A673 (cell line): ENCODE measurements around the gene ZNF213.

Experiments used
- CTCF ChIP-seq: fragments of 300-800, 200-600 bp; sonication (generic); conservative IDR thresholded peaks from 2 replicates; pipeline ENCODE4 v1.5.1; 2017; ENCODE audit warnings: low read depth, mild to moderate bottlenecking, antibody characterized with exemption, low read length, moderate library complexity, mixed read lengths
- EZH2 ChIP-seq: fragments of 200-600 bp; sonication (generic); IDR thresholded peaks from 2 replicates; pipeline ENCODE4 v1.6.1; 2017; ENCODE audit warnings: borderline replicate concordance, low read depth, mild to moderate bottlenecking, mixed read lengths, antibody characterized with exemption, low read length; ENCODE audit not compliant: poor library complexity, severe bottlenecking

- TF ChIP-seq EZH2 (no peak), CTCF (no peak)
Measured at GRCh38 chr16:3134338-3135125, at the start of gene ZNF213.
